MM.1S (cell line): ENCODE measurements around the gene SYNDIG1.

Experiments
- CTCF ChIP-seq: fragments of 300-600 bp; sonication (generic); IDR thresholded peaks from 2 replicates; pipeline ENCODE4 v1.5.1; 2016; ENCODE audit warnings: antibody characterized with exemption, low read length, mixed read lengths
- EZH2 ChIP-seq: fragments of 300-600 bp; sonication (generic); optimal IDR thresholded peaks from 2 replicates; pipeline ENCODE3; 2017; ENCODE audit warnings: low read depth, mild to moderate bottlenecking, antibody characterized with exemption, low read length, mixed read lengths

- TF ChIP-seq CTCF (no peak), EZH2 (no peak)
Observed at GRCh38 chr20:24442909-24443308, 26.5 kb upstream of the SYNDIG1 start.
